K562 (cell line): ENCODE results near the gene HK1. TPM values are rescaled to one million over a fixed set of nuclear protein-coding genes. Genes with fewer than 3 reads are reported as not detected.

Experiments used
- ATAC-seq: fragments of 200-7000 bp; cut with Tn5 transposase; 3 replicates; pipeline ENCODE4 v1.9.1; 2020; ENCODE audit warnings: moderate library complexity
- BruUV-seq: library from RNA; stranded (reverse); fragments of 400-500 nt; replicated peaks from 2 replicates; lab custom pipeline; 2021; lab: Mats Ljungman, UMichigan
- CTCF ChIA-PET: fragments of 300-600 bp; formaldehyde crosslinking; extraction: SDS; loops from one replicate; lab custom pipeline; 2021; ENCODE audit warnings: low intra/inter-chr PET ratio; lab: Yijun Ruan, JAX
- POLR2A ChIA-PET: fragments of 300-600, 350-650 bp; sonication (Branson Sonifier 250); formaldehyde crosslinking; extraction: SDS; loops from one replicate; lab custom pipeline; 2021; ENCODE audit warnings: antibody characterized with exemption, inconsistent platforms; lab: Yijun Ruan, JAX
- DNase-seq, 4 experiments: peaks; one replicate each; pipeline versions ENCODE4 v3.0.0 to v3.0.0-alpha.2; 2011 to 2018; ENCODE audit warnings: low spot score in 3 of 4, mixed read lengths in 3 of 4; ENCODE audit errors: extremely low read depth in 1 of 4
- FAIRE-seq: peaks from 2 replicates; lab custom pipeline; 2011; peaks lifted over from hg19 to GRCh38; lab: Jason Lieb, UNC
- H2AFZ ChIP-seq: 2 replicates; pipeline ENCODE4 v1.6.0; 2011; ENCODE audit warnings: low read depth, low read length, control low read depth, inconsistent platforms
- H3K27ac ChIP-seq: fragments of 200-600 bp; 3 replicates; pipeline ENCODE4 v1.8.0; 2011; ENCODE audit warnings: low read depth, mild to moderate bottlenecking, control low read depth, inconsistent platforms, low read length, moderate library complexity, mixed read lengths; ENCODE audit errors: extremely low read depth
- H3K27me3 ChIP-seq, 2 experiments: fragments of 300-600 bp in 1 of 2; 2 replicates in 1 of 2; 3 replicates in 1 of 2; pipeline versions ENCODE4 v1.6.0 to v1.8.0; 2011; ENCODE audit warnings: inconsistent platforms in 2 of 2, low read length in 2 of 2, mild to moderate bottlenecking in 1 of 2, mixed read lengths in 1 of 2, moderate library complexity in 1 of 2; ENCODE audit not compliant: control insufficient read depth in 2 of 2, insufficient read depth in 2 of 2
- H3K36me3 ChIP-seq: fragments of 300-600 bp; 3 replicates; pipeline ENCODE4 v1.8.0; 2011; ENCODE audit warnings: mild to moderate bottlenecking, low read length, inconsistent platforms; ENCODE audit not compliant: control insufficient read depth, insufficient read depth
- H3K4me1 ChIP-seq, 2 experiments: fragments of 200-600 bp in 1 of 2; replicated peaks in 1 of 2; 2 replicates in 1 of 2; 3 replicates in 1 of 2; pipeline versions ENCODE4 v1.5.1 to v1.8.0; 2011; ENCODE audit warnings: inconsistent platforms in 2 of 2, low read length in 2 of 2, mild to moderate bottlenecking in 1 of 2, mixed read lengths in 1 of 2, moderate library complexity in 1 of 2; ENCODE audit not compliant: control insufficient read depth in 2 of 2, insufficient read depth in 2 of 2
- H3K4me2 ChIP-seq: 2 replicates; pipeline ENCODE4 v1.6.1; 2011; ENCODE audit warnings: low read length, control low read depth, inconsistent platforms, mixed read lengths; ENCODE audit not compliant: insufficient read depth
- H3K4me3 ChIP-seq: fragments of 200-600 bp; sonication (generic), shearing (Covaris generic); 2 replicates; pipeline ENCODE4 v1.5.1; 2016; ENCODE audit warnings: control low read depth, inconsistent platforms
- H3K79me2 ChIP-seq: fragments of 200-600 bp; 3 replicates; pipeline ENCODE4 v1.8.0; 2011; ENCODE audit warnings: low read length, inconsistent platforms; ENCODE audit not compliant: control insufficient read depth, insufficient read depth
- H3K9ac ChIP-seq, 2 experiments: 2 replicates each; pipeline versions ENCODE4 v1.6.0 to v1.6.1; 2011; ENCODE audit warnings: low read depth in 2 of 2, low read length in 2 of 2, control low read depth in 1 of 2, inconsistent platforms in 1 of 2, mild to moderate bottlenecking in 1 of 2, mixed read lengths in 1 of 2; ENCODE audit not compliant: insufficient read depth in 1 of 2
- H3K9me1 ChIP-seq: one replicate; pipeline ENCODE4 v1.6.0; 2011; ENCODE audit warnings: inconsistent platforms, mild to moderate bottlenecking, low read length, moderate library complexity; ENCODE audit not compliant: control insufficient read depth, insufficient read depth
- H3K9me3 ChIP-seq: replicated peaks from 2 replicates; pipeline ENCODE4 v1.5.1; 2011; ENCODE audit warnings: low read depth, low read length, inconsistent platforms; ENCODE audit not compliant: control insufficient read depth, insufficient read depth
- H4K20me1 ChIP-seq: replicated peaks from 2 replicates; pipeline ENCODE4 v1.6.1; 2011; ENCODE audit warnings: low read length, inconsistent platforms, mixed read lengths; ENCODE audit not compliant: control insufficient read depth, insufficient read depth
- FOXO4 ChIP-seq: fragments of 450-650 bp; formaldehyde crosslinking; IDR thresholded peaks from 2 replicates; pipeline ENCODE4 v1.4.0; 2020; ENCODE audit warnings: mild to moderate bottlenecking, moderate library complexity
- HMBOX1 ChIP-seq: sonication (generic); IDR thresholded peaks from 2 replicates; pipeline ENCODE4 v1.6.1; 2016
- HSF4 ChIP-seq: fragments of 250-450 bp; sonication (Bioruptor Pico); IDR thresholded peaks from 2 replicates; pipeline ENCODE4 v2.1.2; 2022; ENCODE audit warnings: mild to moderate bottlenecking, moderate library complexity, borderline replicate concordance
- NFIC ChIP-seq: fragments of 450-650 bp; IDR thresholded peaks from 2 replicates; pipeline ENCODE4 v1.6.1; 2017; ENCODE audit warnings: mild to moderate bottlenecking, inconsistent platforms
- NFIX ChIP-seq: fragments of 250-450 bp; sonication (Bioruptor Pico); IDR thresholded peaks from 2 replicates; pipeline ENCODE4 v1.4.0; 2020; ENCODE audit warnings: low read depth, mild to moderate bottlenecking, moderate library complexity
- PHF8 ChIP-seq: fragments of 200-600 bp; sonication (generic); IDR thresholded peaks from 2 replicates; pipeline ENCODE4 v1.6.1; 2012; ENCODE audit warnings: mixed run types, mild to moderate bottlenecking, inconsistent platforms, low read length, moderate library complexity, borderline replicate concordance
- PTBP1 ChIP-seq: fragments of 200-400 bp; formaldehyde crosslinking; IDR thresholded peaks from 2 replicates; pipeline ENCODE4 v1.6.1; 2017; ENCODE audit warnings: low read depth, low read length
- RUNX1 ChIP-seq: sonication (generic); IDR thresholded peaks from 2 replicates; pipeline ENCODE4 v1.6.1; 2016; ENCODE audit warnings: antibody characterized with exemption, low read depth
- SREBF2 ChIP-seq: sonication (generic); formaldehyde crosslinking; IDR thresholded peaks from 2 replicates; pipeline ENCODE4 v1.4.0; 2020; ENCODE audit warnings: mild to moderate bottlenecking, missing genetic modification reagents
- TAF9B ChIP-seq: fragments of 450-650 bp; IDR thresholded peaks from 2 replicates; pipeline ENCODE4 v1.6.1; 2018; ENCODE audit warnings: mild to moderate bottlenecking; ENCODE audit not compliant: partially characterized antibody
- TFE3 ChIP-seq: fragments of 450-650 bp; formaldehyde crosslinking; IDR thresholded peaks from 2 replicates; pipeline ENCODE4 v1.4.0; 2020; ENCODE audit warnings: mild to moderate bottlenecking, mixed read lengths
- ZNF717 ChIP-seq: fragments of 250-450 bp; sonication (Bioruptor Pico); IDR thresholded peaks from 2 replicates; pipeline ENCODE4 v1.5.0; 2021
- WGBS: fragments of 100-300 bp; shearing (Covaris generic); methylation state at CpG from one replicate; pipeline ENCODE4 v1.1.6; 2016; ENCODE audit warnings: low coverage, mixed read lengths; ENCODE audit not compliant: insufficient coverage; ENCODE audit errors: missing lambda C conversion rate; 5-methylcytosine and 5-hydroxymethylcytosine counted together
- in situ Hi-C: fragments of 300-500 bp; cut with MboI; formaldehyde crosslinking; loops from 4 replicates; pipeline ENCODE4 v1.15.0; 2018; ENCODE audit warnings: inconsistent platforms, mixed read lengths
- intact Hi-C: fragments of 100-400 bp; cut with micrococcal nuclease; formaldehyde crosslinking; loops from 2 replicates; pipeline ENCODE4 v1.14.2; 2022
- polyA plus RNA-seq, 8 experiments: library from polyadenylated mRNA; depleted of rRNA in 4 of 8; stranded (reverse) in 5 of 8; unstranded in 3 of 8; fragments of >200 nt; fragmentation: Nextera tagmentation in 2 of 8; fragmentation: Illumina TruSeq in 1 of 8; extraction: Ambion mirVana in 2 of 8; extraction: Trizol in 1 of 8; gene quantifications; 2 replicates each; pipeline versions ENCODE4 v1.2.1 to v1.2.3, GENCODE V29; 2011 to 2014; ENCODE audit warnings: inconsistent platforms in 1 of 8, missing spikeins in 1 of 8
- total RNA-seq, 7 experiments: library from RNA; depleted of rRNA in 6 of 7; stranded (reverse); fragments of >200 nt in 6 of 7; fragmentation: Illumina TruSeq in 2 of 7; extraction: Trizol in 2 of 7; gene quantifications; 2 replicates each; pipeline versions ENCODE4 v1.2.1 to v1.2.3, GENCODE V29; 2011 to 2021; ENCODE audit warnings: low replicate concordance in 1 of 7

Gene HK1
- total and polyA plus RNA-seq, 9 of the 15 experiments (the other 6 are each of a cell fraction or from before 2014, with no cell fraction given) = 29.2 to 444 (median 193) TPM

- no peak for ATAC-seq
- FAIRE-seq = no peak
- Histone ChIP-seq H2AFZ (peak overlapping the region; percentile 92), H3K9ac (no peak overlapping the region), H3K27ac (no peak overlapping the region), H3K9me1 (no peaks in the 10 kb centered on the region), H3K4me2 (no peak overlapping the region), H3K36me3 (no peaks in the 10 kb centered on the region), H3K4me3 (no peak overlapping the region), H4K20me1 (no peaks in the 10 kb centered on the region), H3K4me1 (peaks cover 8 to 14% of the 10 kb centered on the region in 2 experiments), H3K79me2 (no peaks in the 10 kb centered on the region), H3K9me3 (no peaks in the 10 kb centered on the region), H3K27me3 (no peaks in the 10 kb centered on the region)
- DNase-seq = no peak
- intact Hi-C loops = loop anchor here (10.0 kb wide), 1 partner anchor 405 kb away; the partner anchor contains the start of gene FAM241B
- TF ChIP-seq NFIC (peak; percentile 89), NFIX (CRISPR knock-in tag) (0 out of 2 replicates have a peak, but pooled peaks have one; percentile 10), PHF8 (no peak)
- in situ Hi-C loops = loop anchor here (5.0 to 25.0 kb wide), 3 partner anchors 238 to 407 kb away; partner anchors contain the start of gene FAM241B
- ChIA-PET CTCF (no interaction called here), POLR2A (interaction anchor here (1.0 to 1.3 kb wide), 3 partner anchors 13 to 134 kb away, joined by 4 to 8 read pairs (median 6); no protein-coding TSS in a partner anchor)
- 45% methylated on average over 5 of the region's 5 CpGs for WGBS
- BruUV-seq = no TSS peak
Observed at GRCh38 chr10:69230128-69230527, 48.2 kb upstream of the HK1 start.

GRCh38 chr10:69232252-69232651 is 46.0 kb upstream of the HK1 start:
- ChIA-PET POLR2A (interaction anchor here (0.6 kb wide), 1 partner anchor 161 kb away, joined by 3 read pairs; no protein-coding TSS in a partner anchor), CTCF (no interaction called here)
- WGBS = 46% methylated on average over 9 of the region's 9 CpGs
- H3K4me1 ChIP-seq = peaks cover 8 to 14% of the 10 kb centered on the region in 2 experiments
- no TSS peak for BruUV-seq
- no peaks in the 10 kb centered on the region for H3K9me1 ChIP-seq
- no peak for DNase-seq
- no peak overlapping the region for H3K4me3 ChIP-seq
- H3K79me2 ChIP-seq = no peaks in the 10 kb centered on the region
- H3K9ac ChIP-seq = 0 out of 4 replicates have a peak overlapping the region, but pooled peaks of 1 of the 2 experiments have one; percentile 10
- no peak for FAIRE-seq
- no peak overlapping the region for H3K4me2 ChIP-seq
- ATAC-seq = no peak
- H3K9me3 ChIP-seq = no peaks in the 10 kb centered on the region
- intact Hi-C loops = loop anchor here (10.0 kb wide), 1 partner anchor 403 kb away; the partner anchor contains the start of gene FAM241B
- H4K20me1 ChIP-seq = no peaks in the 10 kb centered on the region
- in situ Hi-C loops = loop anchor here (5.0 to 25.0 kb wide), 3 partner anchors 240 to 405 kb away; partner anchors contain the start of gene FAM241B
- H3K27me3 ChIP-seq = no peaks in the 10 kb centered on the region
- no peak overlapping the region for H2AFZ ChIP-seq
- H3K36me3 ChIP-seq = no peaks in the 10 kb centered on the region
- no peak overlapping the region for H3K27ac ChIP-seq
- no peak for TF ChIP-seq SREBF2 (CRISPR knock-in tag)
- TF ChIP-seq PTBP1 = no peak
- TF ChIP-seq HMBOX1 = no peak
- no peak for TF ChIP-seq RUNX1
- no peak for TF ChIP-seq TFE3
- TF ChIP-seq FOXO4 (CRISPR knock-in tag) = no peak
- TF ChIP-seq ZNF717 (CRISPR knock-in tag) = no peak
- no peak for TF ChIP-seq TAF9B
- TF ChIP-seq HSF4 (CRISPR knock-in tag) = no peak
